HepG2 (cell line): ENCODE results near the gene MYOF. TPM values are rescaled to one million over a fixed set of nuclear protein-coding genes. Genes with fewer than 3 reads are reported as not detected.

ENCODE experiments used
- ATAC-seq: fragments of 200-7000 bp; cut with Tn5 transposase; 3 replicates; pipeline ENCODE4 v1.9.1; 2020; ENCODE audit warnings: mild to moderate bottlenecking, moderate library complexity
- BruUV-seq: library from RNA; stranded (reverse); fragments of 400-500 nt; replicated peaks from 2 replicates; lab custom pipeline; 2021; lab: Mats Ljungman, UMichigan
- CTCF ChIA-PET: fragments of 300-600 bp; formaldehyde crosslinking; extraction: SDS; loops from one replicate; lab custom pipeline; 2021; ENCODE audit warnings: low total read pairs, inconsistent platforms, low intra/inter-chr PET ratio; lab: Yijun Ruan, JAX
- POLR2A ChIA-PET: fragments of 350-600 bp; sonication (Branson Sonifier 250); formaldehyde crosslinking; loops from one replicate; lab custom pipeline; 2020; ENCODE audit warnings: antibody characterized with exemption, inconsistent platforms; lab: Yijun Ruan, JAX
- DNase-seq: peaks from one replicate; pipeline ENCODE4 v3.0.0-alpha.2; 2015; ENCODE audit warnings: low spot score
- FAIRE-seq: peaks from 3 replicates; lab custom pipeline; 2011; peaks lifted over from hg19 to GRCh38; lab: Jason Lieb, UNC
- H2AFZ ChIP-seq: one replicate; pipeline ENCODE4 v1.6.1; 2011; ENCODE audit warnings: low read length, inconsistent platforms
- H3K27ac ChIP-seq: fragments of 300-600 bp; 3 replicates; pipeline ENCODE4 v1.8.0; 2011; ENCODE audit warnings: mixed run types, mild to moderate bottlenecking, mixed read lengths, low read length, inconsistent platforms; ENCODE audit not compliant: insufficient read depth; ENCODE audit errors: extremely low read length
- H3K27me3 ChIP-seq, 2 experiments: fragments of 200-600 bp in 1 of 2; 2 replicates in 1 of 2; 3 replicates in 1 of 2; pipeline versions ENCODE4 v1.6.0 to v1.8.0; 2011; ENCODE audit warnings: low read length in 2 of 2, mild to moderate bottlenecking in 2 of 2, moderate library complexity in 2 of 2, inconsistent platforms in 1 of 2; ENCODE audit not compliant: insufficient read depth in 2 of 2, control insufficient read depth in 1 of 2
- H3K36me3 ChIP-seq, 2 experiments: fragments of 200-600 bp in 1 of 2; replicated peaks in 1 of 2; 2 replicates in 1 of 2; 3 replicates in 1 of 2; pipeline versions ENCODE4 v1.5.1 to v1.8.0; 2011; ENCODE audit warnings: low read length in 2 of 2, inconsistent platforms in 1 of 2; ENCODE audit not compliant: insufficient read depth in 2 of 2, control insufficient read depth in 1 of 2
- H3K4me1 ChIP-seq: 2 replicates; pipeline ENCODE4 v1.5.1; 2012; ENCODE audit warnings: low read length, inconsistent platforms; ENCODE audit not compliant: insufficient read depth
- H3K4me2 ChIP-seq: 2 replicates; pipeline ENCODE4 v1.6.0; 2011; ENCODE audit warnings: low read depth, low read length, inconsistent platforms
- H3K4me3 ChIP-seq, 3 experiments: fragments of 200-600 bp in 1 of 3; sonication (generic), shearing (Covaris generic) in 1 of 3; replicated peaks in 1 of 3; 2 replicates each; pipeline ENCODE4 v1.5.1; 2011 to 2016; ENCODE audit warnings: low read length in 3 of 3, inconsistent platforms in 2 of 3, low read depth in 2 of 3, mild to moderate bottlenecking in 2 of 3, control low read depth in 1 of 3, mixed read lengths in 1 of 3; ENCODE audit not compliant: insufficient read depth in 1 of 3
- H3K79me2 ChIP-seq: one replicate; pipeline ENCODE4 v1.6.1; 2011; ENCODE audit warnings: low read length, inconsistent platforms; ENCODE audit not compliant: insufficient read depth
- H3K9ac ChIP-seq: 2 replicates; pipeline ENCODE4 v1.6.0; 2011; ENCODE audit warnings: mild to moderate bottlenecking, low read depth, low read length, inconsistent platforms; ENCODE audit not compliant: insufficient read depth
- H3K9me3 ChIP-seq: 2 replicates; pipeline ENCODE4 v1.5.1; 2012; ENCODE audit warnings: mild to moderate bottlenecking, low read length
- H4K20me1 ChIP-seq: 2 replicates; pipeline ENCODE4 v1.6.0; 2011; ENCODE audit warnings: inconsistent platforms, mild to moderate bottlenecking, low read length, moderate library complexity; ENCODE audit not compliant: insufficient read depth
- KLF15 ChIP-seq: sonication (generic); formaldehyde crosslinking; IDR thresholded peaks from 2 replicates; pipeline ENCODE4 v1.8.1; 2023; ENCODE audit warnings: borderline replicate concordance, mild to moderate bottlenecking, inconsistent platforms, missing genetic modification reagents, mixed read lengths
- MIXL1 ChIP-seq: IDR thresholded peaks from 2 replicates; pipeline ENCODE4 v1.6.1; 2016
- NFIB ChIP-seq: sonication (generic); formaldehyde crosslinking; IDR thresholded peaks from 2 replicates; pipeline ENCODE4 v1.9.0; 2021; ENCODE audit warnings: missing genetic modification reagents, mild to moderate bottlenecking, borderline replicate concordance
- SMAD3 ChIP-seq: sonication (generic); formaldehyde crosslinking; IDR thresholded peaks from 2 replicates; pipeline ENCODE4 v1.4.0; 2020; ENCODE audit warnings: missing genetic modification reagents
- THAP7 ChIP-seq: sonication (generic); formaldehyde crosslinking; IDR thresholded peaks from 2 replicates; pipeline ENCODE4 v1.8.1; 2023; ENCODE audit warnings: mild to moderate bottlenecking, missing genetic modification reagents
- ZFP37 ChIP-seq: sonication (generic); formaldehyde crosslinking; IDR thresholded peaks from 2 replicates; pipeline ENCODE4 v1.4.0; 2020; ENCODE audit warnings: missing genetic modification reagents, borderline replicate concordance
- ZNF275 ChIP-seq: sonication (generic); formaldehyde crosslinking; IDR thresholded peaks from 2 replicates; pipeline ENCODE4 v1.8.0; 2022; ENCODE audit warnings: missing genetic modification reagents, mild to moderate bottlenecking, inconsistent platforms, borderline replicate concordance
- ZNF547 ChIP-seq: sonication (generic); formaldehyde crosslinking; IDR thresholded peaks from 2 replicates; pipeline ENCODE4 v1.5.1; 2020; ENCODE audit warnings: mild to moderate bottlenecking, missing genetic modification reagents
- ZNF776 ChIP-seq: sonication (generic); formaldehyde crosslinking; IDR thresholded peaks from 2 replicates; pipeline ENCODE4 v1.4.0; 2020; ENCODE audit warnings: mild to moderate bottlenecking, missing genetic modification reagents
- ZNF891 ChIP-seq: sonication (generic); formaldehyde crosslinking; IDR thresholded peaks from 2 replicates; pipeline ENCODE4 v1.5.0; 2020; ENCODE audit warnings: mild to moderate bottlenecking, missing genetic modification reagents
- WGBS: methylation state at CpG from one replicate; pipeline ENCODE4 v1.1.6; 2017; ENCODE audit warnings: low lambda C conversion rate; 5-methylcytosine and 5-hydroxymethylcytosine counted together
- in situ Hi-C: cut with HindIII; loops from 2 replicates; pipeline ENCODE4 v1.10.0; 2017; ENCODE audit warnings: low pct_unique_long_range_greater_than_20kb; ENCODE audit not compliant: extremely low pct_ligation_motif_present
- intact Hi-C: fragments of 100-400 bp; cut with micrococcal nuclease; formaldehyde crosslinking; loops from one replicate; pipeline ENCODE4 v1.10.0; 2022; ENCODE audit not compliant: unreplicated experiment
- polyA plus RNA-seq, 8 experiments: library from polyadenylated mRNA; depleted of rRNA in 3 of 8; stranded (reverse) in 7 of 8; unstranded in 1 of 8; fragments of >200 nt; fragmentation: Illumina TruSeq in 4 of 8; extraction: Trizol in 4 of 8; gene quantifications; 2 replicates each; pipeline versions ENCODE4 v1.2.1 to v1.2.3, GENCODE V29; 2011 to 2016; ENCODE audit warnings: low read depth in 4 of 8, missing spikeins in 1 of 8, mixed read lengths in 1 of 8; ENCODE audit not compliant: insufficient read depth in 1 of 8
- total RNA-seq, 5 experiments: library from RNA; depleted of rRNA; stranded (reverse); fragments of >200 nt; fragmentation: Illumina TruSeq; extraction: Trizol; gene quantifications; 2 replicates each; pipeline ENCODE4 v1.2.3, GENCODE V29; 2016; ENCODE audit warnings: low read depth in 1 of 5

The MYOF gene
- total and polyA plus RNA-seq, 2 of the 13 experiments (the other 11 are each of a cell fraction or from before 2014, with no cell fraction given): 0.18 to 0.42 TPM

- FAIRE-seq: no peak
- ChIA-PET POLR2A (no interaction called here), CTCF (no interaction called here)
- ATAC-seq: no peak
- no peak for DNase-seq
- Histone ChIP-seq H3K4me2 (no peak overlapping the region), H3K4me3 (no peak overlapping the region), H3K27ac (no peak overlapping the region), H3K27me3 (no peaks in the 10 kb centered on the region), H2AFZ (no peak overlapping the region), H3K9me3 (no peaks in the 10 kb centered on the region), H3K9ac (no peak overlapping the region), H3K79me2 (no peaks in the 10 kb centered on the region), H3K4me1 (peaks cover 10% of the 10 kb centered on the region), H4K20me1 (no peaks in the 10 kb centered on the region), H3K36me3 (no peaks in the 10 kb centered on the region)
- in situ Hi-C loops (loop anchor here (5.0 kb wide), 1 partner anchor 103 kb away; the partner anchor contains the start of gene MYOF), intact Hi-C loops (no loop called here)
- no peak for TF ChIP-seq ZFP37 (CRISPR knock-in tag)
- no peak for TF ChIP-seq THAP7
- no peak for TF ChIP-seq MIXL1
- TF ChIP-seq KLF15: no peak
- no peak for TF ChIP-seq ZNF547 (CRISPR knock-in tag)
- no peak for TF ChIP-seq ZNF275 (CRISPR knock-in tag)
- TF ChIP-seq NFIB (CRISPR knock-in tag): no peak
- no peak for TF ChIP-seq ZNF776 (CRISPR knock-in tag)
- no peak for TF ChIP-seq ZNF891 (CRISPR knock-in tag)
- TF ChIP-seq SMAD3 (CRISPR knock-in tag): no peak
- no TSS peak for BruUV-seq
- WGBS: 64% methylated on average over 3 of the region's 3 CpGs
Measured at GRCh38 chr10:93378997-93379730, 103.0 kb downstream of the MYOF start.
